Natural killer cell treated with Interleukin-12 subunit alpha and Interleukin-12 subunit beta and Interleukin-15 and Interleukin-18, amount 100 ng/mL, for 72 hours (primary cell): Measurements from ENCODE around the gene CDH9. TPM values are rescaled to one million over a fixed set of nuclear protein-coding genes. Genes with fewer than 3 reads are reported as not detected.
"Not testable (repeated sequence)": the region's sequence is repeated elsewhere in the genome, so short reads cannot be mapped to it uniquely, and the experiment has no call there.

ENCODE experiments used
- ATAC-seq, 2 donors: fragments of 150-1000 bp; cut with Tn5 transposase in 1 of 2; sonication (Bioruptor Pico), chemical (Tn5 transposase) in 1 of 2; 2 replicates each; pipeline ENCODE4 v1.10.0; 2021
- DNase-seq: peaks from one replicate; pipeline ENCODE4 v3.0.0; 2022; ENCODE audit warnings: low spot score
- H3K27ac Mint-ChIP-seq, 2 donors: 1 replicate in 1 of 2; 2 replicates in 1 of 2; pipeline ENCODE4 v1.8.0; 2022; ENCODE audit warnings: mixed read lengths in 2 of 2, mild to moderate bottlenecking in 1 of 2, moderate library complexity in 1 of 2
- H3K27me3 Mint-ChIP-seq, 2 donors: 1 replicate in 1 of 2; 2 replicates in 1 of 2; pipeline ENCODE4 v1.8.0; 2022; ENCODE audit warnings: mixed read lengths in 2 of 2
- H3K36me3 Mint-ChIP-seq: one replicate; pipeline ENCODE4 v1.8.0; 2022; ENCODE audit warnings: mixed read lengths
- H3K4me1 Mint-ChIP-seq, 2 donors: 1 replicate in 1 of 2; 2 replicates in 1 of 2; pipeline ENCODE4 v1.8.0; 2022; ENCODE audit warnings: low read depth in 2 of 2, mixed read lengths in 2 of 2, mild to moderate bottlenecking in 1 of 2
- H3K4me3 Mint-ChIP-seq: one replicate; pipeline ENCODE4 v1.8.0; 2022; ENCODE audit warnings: mixed read lengths
- H3K9me3 Mint-ChIP-seq: 2 replicates; pipeline ENCODE4 v1.8.0; 2022; ENCODE audit warnings: mixed read lengths
- total RNA-seq, 2 donors: library from RNA; stranded (reverse); gene quantifications; one replicate each; pipeline ENCODE4 v1.2.3, GENCODE V29; 2022

CDH9 gene
- total RNA-seq, 2 donors from 2014 or later = not detected

DNA sequence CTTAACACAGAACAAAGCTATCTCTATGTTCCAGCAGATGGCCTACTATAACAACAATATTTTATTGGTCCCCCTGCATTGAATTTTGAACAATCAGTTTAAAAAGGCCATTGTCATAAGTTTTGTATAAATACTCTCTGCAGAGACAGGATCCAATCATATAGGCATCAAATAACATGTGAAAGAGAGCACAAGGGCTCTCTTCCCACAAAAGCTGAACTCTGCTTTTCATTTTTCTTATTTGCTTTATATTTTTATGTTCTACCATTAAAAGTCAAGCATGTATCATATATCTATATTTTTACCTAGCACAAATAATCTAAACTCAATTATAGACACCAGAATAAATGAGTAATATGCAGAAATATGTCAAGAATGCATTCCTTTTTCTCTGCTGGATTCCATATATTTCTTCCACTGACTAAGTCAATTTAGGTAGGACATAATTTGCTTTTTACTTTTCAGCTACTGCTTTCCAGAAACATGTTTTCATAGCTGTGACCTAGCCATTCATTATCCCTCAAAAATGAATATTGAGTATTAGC lies 143.6 kb downstream of the CDH9 start:
- DNase-seq (no peak), ATAC-seq (no peak)
- Mint-ChIP-seq H3K9me3 (peaks cover 26% of the 10 kb centered on the region), H3K36me3 (peaks cover 11% of the 10 kb centered on the region), H3K4me1 (no peaks in the 10 kb centered on the region), H3K4me3 (no peak overlapping the region), H3K27ac (no peak overlapping the region), H3K27me3 (no peaks in the 10 kb centered on the region)

- Mint-ChIP-seq H3K4me1 (no peaks in the 10 kb centered on the region), H3K27ac (no peak overlapping the region)
Observed at GRCh38 chr5:26893078-26893477, 145.3 kb downstream of the CDH9 start.

DNA sequence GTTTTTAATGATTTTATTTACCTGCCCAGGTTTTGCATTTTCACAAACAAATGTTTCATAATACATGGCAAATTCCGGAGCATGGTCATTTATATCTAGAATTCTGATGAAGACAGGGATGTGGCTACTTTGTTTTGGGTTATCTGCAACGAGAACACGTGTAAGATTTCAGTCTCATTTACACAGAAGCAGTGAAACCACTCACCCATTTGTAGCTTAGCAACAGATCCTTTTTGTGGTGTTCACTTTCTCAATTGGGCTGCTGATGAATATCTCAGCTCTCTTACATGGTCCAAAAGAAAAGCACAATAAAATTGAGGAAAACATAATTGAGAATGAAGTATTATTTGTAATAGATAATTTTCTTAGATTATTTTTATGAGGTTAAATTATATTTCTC lies 148.6 kb downstream of the CDH9 start:
- Mint-ChIP-seq H3K27ac (no peak overlapping the region), H3K4me1 (no peaks in the 10 kb centered on the region), H3K9me3 (peaks cover 13% of the 10 kb centered on the region), H3K27me3 (no peaks in the 10 kb centered on the region), H3K4me3 (no peak overlapping the region), H3K36me3 (no peaks in the 10 kb centered on the region)
- ATAC-seq (no peak), DNase-seq (no peak)

More at GRCh38 chr5:26893078-26893477, 145.3 kb downstream of the CDH9 start:
- no peaks in the 10 kb centered on the region for H3K27me3 Mint-ChIP-seq
- no peak for ATAC-seq
- H3K4me3 Mint-ChIP-seq = no peak overlapping the region
- peaks cover 11% of the 10 kb centered on the region for H3K36me3 Mint-ChIP-seq
- no peak for DNase-seq
- H3K9me3 Mint-ChIP-seq = peaks cover 18% of the 10 kb centered on the region

- Mint-ChIP-seq H3K9me3 (peaks cover 8% of the 10 kb centered on the region), H3K4me3 (no peak overlapping the region), H3K36me3 (no peaks in the 10 kb centered on the region), H3K27ac (no peak overlapping the region), H3K27me3 (no peaks in the 10 kb centered on the region), H3K4me1 (no peaks in the 10 kb centered on the region)
- DNase-seq (no peak), ATAC-seq (no peak)
Observed at GRCh38 chr5:26884481-26884880, 153.9 kb downstream of the CDH9 start.

DNA sequence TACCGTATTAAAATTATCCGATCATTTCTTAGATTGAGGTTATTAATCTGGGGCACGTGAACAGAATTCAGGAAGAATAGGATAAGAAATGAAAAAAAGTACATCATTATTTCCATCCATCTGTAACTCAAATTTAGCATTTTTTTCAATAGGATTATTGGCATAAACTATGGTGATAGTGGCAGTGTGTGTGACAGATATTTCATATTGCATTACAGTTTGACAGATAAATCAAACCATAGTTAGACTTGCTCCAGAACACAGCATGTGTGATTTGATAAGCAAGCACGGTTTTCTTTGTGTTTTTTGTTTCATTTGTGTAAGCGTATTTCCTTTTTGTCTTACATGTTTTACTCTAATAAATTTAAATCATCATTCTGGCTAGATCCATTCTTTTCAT lies 155.0 kb downstream of the CDH9 start:
- no peaks in the 10 kb centered on the region for H3K27me3 Mint-ChIP-seq
- no peak overlapping the region for H3K27ac Mint-ChIP-seq
- H3K4me3 Mint-ChIP-seq = no peak overlapping the region
- no peak for DNase-seq
- no peak for ATAC-seq
- no peaks in the 10 kb centered on the region for H3K36me3 Mint-ChIP-seq
- peaks cover 3% of the 10 kb centered on the region for H3K9me3 Mint-ChIP-seq
- H3K4me1 Mint-ChIP-seq = no peaks in the 10 kb centered on the region

DNA sequence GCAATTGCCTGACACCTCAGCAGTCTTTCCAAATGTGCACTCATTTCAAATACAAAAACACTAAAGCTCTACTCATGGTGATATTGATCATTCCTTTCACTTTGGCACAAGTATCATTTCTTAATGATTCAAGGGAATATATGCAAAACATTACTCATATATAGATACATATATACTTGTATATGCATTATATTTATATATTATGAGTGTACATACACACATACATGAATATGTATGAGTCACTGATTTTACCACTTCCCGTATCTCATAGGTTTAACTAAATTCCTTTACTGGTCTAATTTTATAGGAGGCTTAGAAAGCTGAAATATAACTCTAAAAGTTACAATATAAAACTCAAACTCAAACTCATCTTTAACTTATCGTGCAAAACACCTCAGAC lies 156.5 kb downstream of the CDH9 start:
- Mint-ChIP-seq H3K4me1 (no peaks in the 10 kb centered on the region), H3K27ac (no peak overlapping the region), H3K9me3 (peaks cover 5% of the 10 kb centered on the region), H3K4me3 (no peak overlapping the region), H3K36me3 (peaks cover 6% of the 10 kb centered on the region), H3K27me3 (no peaks in the 10 kb centered on the region)
- no peak for ATAC-seq
- DNase-seq = no peak

DNA sequence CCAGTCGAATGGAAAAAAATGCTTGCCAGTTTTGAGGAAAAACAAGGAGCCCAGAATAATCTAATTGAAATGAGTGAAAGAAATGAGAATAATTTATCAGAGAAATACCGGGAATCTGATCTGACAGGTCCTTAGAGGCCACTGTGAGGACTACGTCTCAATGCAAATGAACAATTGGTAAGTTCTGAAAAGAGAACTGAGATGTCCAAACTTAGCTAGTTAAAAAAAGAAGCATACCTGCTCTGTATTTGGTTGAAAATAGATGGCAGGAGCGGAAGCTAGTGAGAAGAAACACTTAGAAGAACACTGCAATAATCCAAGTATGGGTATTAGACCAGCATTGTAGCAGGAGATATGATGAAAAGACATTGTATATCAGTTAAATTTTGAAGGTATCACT lies 161.2 kb downstream of the CDH9 start:
- Mint-ChIP-seq H3K4me1 (no peaks in the 10 kb centered on the region), H3K36me3 (peaks cover 6% of the 10 kb centered on the region), H3K4me3 (no peak overlapping the region), H3K27me3 (no peaks in the 10 kb centered on the region), H3K27ac (no peak overlapping the region), H3K9me3 (peaks cover 5% of the 10 kb centered on the region)
- ATAC-seq (no peak), DNase-seq (no peak)

- H3K27me3 Mint-ChIP-seq = no peaks in the 10 kb centered on the region
- H3K4me3 Mint-ChIP-seq = no peak overlapping the region
- no peak for ATAC-seq
- no peak for DNase-seq
- H3K4me1 Mint-ChIP-seq = no peaks in the 10 kb centered on the region
- peaks cover under 1% of the 10 kb centered on the region for H3K9me3 Mint-ChIP-seq
- H3K36me3 Mint-ChIP-seq = peaks cover 3% of the 10 kb centered on the region
- no peak overlapping the region for H3K27ac Mint-ChIP-seq
Observed at GRCh38 chr5:26872337-26872736, 166.0 kb downstream of the CDH9 start.

- no peaks in the 10 kb centered on the region for H3K36me3 Mint-ChIP-seq
- H3K4me3 Mint-ChIP-seq = no peak overlapping the region
- DNase-seq (no peak), ATAC-seq (no peak)
- no peaks in the 10 kb centered on the region for H3K27me3 Mint-ChIP-seq
- H3K4me1 Mint-ChIP-seq = no peaks in the 10 kb centered on the region
- no peak overlapping the region for H3K27ac Mint-ChIP-seq
- peaks cover 7% of the 10 kb centered on the region for H3K9me3 Mint-ChIP-seq
Observed at GRCh38 chr5:26869781-26870180, 168.6 kb downstream of the CDH9 start.

- H3K27me3 Mint-ChIP-seq = no peaks in the 10 kb centered on the region
- H3K9me3 Mint-ChIP-seq = peaks cover 7% of the 10 kb centered on the region
- H3K4me3 Mint-ChIP-seq = no peak overlapping the region
- no peaks in the 10 kb centered on the region for H3K4me1 Mint-ChIP-seq
- DNase-seq (no peak), ATAC-seq (no peak)
- no peak overlapping the region for H3K27ac Mint-ChIP-seq
- no peaks in the 10 kb centered on the region for H3K36me3 Mint-ChIP-seq
Observed at GRCh38 chr5:26868504-26868903, 169.9 kb downstream of the CDH9 start.

- no peaks in the 10 kb centered on the region for H3K4me1 Mint-ChIP-seq
- no peak overlapping the region for H3K27ac Mint-ChIP-seq
- peaks cover 12% of the 10 kb centered on the region for H3K36me3 Mint-ChIP-seq
- H3K27me3 Mint-ChIP-seq = no peaks in the 10 kb centered on the region
- no peak overlapping the region for H3K4me3 Mint-ChIP-seq
- DNase-seq = no peak
- ATAC-seq = no peak
- H3K9me3 Mint-ChIP-seq = peaks cover 15% of the 10 kb centered on the region
Observed at GRCh38 chr5:26864061-26864460, 174.3 kb downstream of the CDH9 start.

GRCh38 chr5:26856238-26856637 lies 182.1 kb downstream of the CDH9 start:
- peaks cover 32% of the 10 kb centered on the region for H3K9me3 Mint-ChIP-seq
- H3K4me3 Mint-ChIP-seq = no peak overlapping the region
- H3K4me1 Mint-ChIP-seq = no peaks in the 10 kb centered on the region
- H3K27ac Mint-ChIP-seq = no peak overlapping the region
- no peaks in the 10 kb centered on the region for H3K27me3 Mint-ChIP-seq
- H3K36me3 Mint-ChIP-seq = peaks cover 29% of the 10 kb centered on the region
- DNase-seq (no peak), ATAC-seq (no peak)

GRCh38 chr5:26852450-26852849 lies 185.9 kb downstream of the CDH9 start:
- not testable (repeated sequence) for H3K4me3 Mint-ChIP-seq, H3K27ac Mint-ChIP-seq, DNase-seq, ATAC-seq, H3K4me1 Mint-ChIP-seq, H3K27me3 Mint-ChIP-seq
- Mint-ChIP-seq H3K36me3 (peaks cover 13% of the 10 kb centered on the region), H3K9me3 (peaks cover 22% of the 10 kb centered on the region)

- DNase-seq = no peak
- H3K4me3 Mint-ChIP-seq = no peak overlapping the region
- H3K27me3 Mint-ChIP-seq = no peaks in the 10 kb centered on the region
- no peak for ATAC-seq
- H3K27ac Mint-ChIP-seq = no peak overlapping the region
- peaks cover 19% of the 10 kb centered on the region for H3K9me3 Mint-ChIP-seq
- H3K36me3 Mint-ChIP-seq = peaks cover 16% of the 10 kb centered on the region
- H3K4me1 Mint-ChIP-seq = no peaks in the 10 kb centered on the region
Observed at GRCh38 chr5:26847041-26847736, 191.2 kb downstream of the CDH9 start.

GRCh38 chr5:26843677-26844076 lies 194.7 kb downstream of the CDH9 start:
- ATAC-seq = no peak
- DNase-seq = no peak
- Mint-ChIP-seq H3K27me3 (no peaks in the 10 kb centered on the region), H3K36me3 (peaks cover 17% of the 10 kb centered on the region), H3K27ac (no peak overlapping the region), H3K4me3 (no peak overlapping the region), H3K4me1 (no peaks in the 10 kb centered on the region), H3K9me3 (peaks cover 25% of the 10 kb centered on the region)
